Activated naive CD4-positive, alpha-beta T cell treated with anti-CD3 and anti-CD28 coated beads, Interleukin-2, amount 50 U/mL, for 72 hours (primary cell): ENCODE results near the gene CBLN1. TPM values are rescaled to one million over a fixed set of nuclear protein-coding genes. Genes with fewer than 3 reads are reported as not detected.
A peak's percentile ranks its signal among the peaks of the same experiment; 100 is the strongest.

Experiments used
- ATAC-seq, 2 donors: fragments of 150-1000 bp; cut with Tn5 transposase; 2 replicates each; pipeline ENCODE4 v1.10.0; 2021; ENCODE audit warnings: mild to moderate bottlenecking in 2 of 2, moderate library complexity in 2 of 2
- DNase-seq, 2 donors: peaks; one replicate each; pipeline ENCODE4 v3.0.0; 2021 to 2022; ENCODE audit warnings: low spot score in 2 of 2
- H3K27ac Mint-ChIP-seq, 2 donors: one replicate each; pipeline ENCODE4 v1.8.0; 2022; ENCODE audit warnings: mild to moderate bottlenecking in 2 of 2, mixed read lengths in 2 of 2
- H3K36me3 Mint-ChIP-seq, 2 donors: one replicate each; pipeline ENCODE4 v1.8.0; 2022; ENCODE audit warnings: mixed read lengths in 2 of 2
- H3K9me3 Mint-ChIP-seq, 2 donors: one replicate each; pipeline ENCODE4 v1.8.0; 2022; ENCODE audit warnings: mixed read lengths in 2 of 2
- total RNA-seq, 2 donors: library from RNA; stranded (reverse); gene quantifications; one replicate each; pipeline ENCODE4 v1.2.3, GENCODE V29; 2022

CBLN1 gene
- total RNA-seq, 2 donors from 2014 or later, result not detected

DNA sequence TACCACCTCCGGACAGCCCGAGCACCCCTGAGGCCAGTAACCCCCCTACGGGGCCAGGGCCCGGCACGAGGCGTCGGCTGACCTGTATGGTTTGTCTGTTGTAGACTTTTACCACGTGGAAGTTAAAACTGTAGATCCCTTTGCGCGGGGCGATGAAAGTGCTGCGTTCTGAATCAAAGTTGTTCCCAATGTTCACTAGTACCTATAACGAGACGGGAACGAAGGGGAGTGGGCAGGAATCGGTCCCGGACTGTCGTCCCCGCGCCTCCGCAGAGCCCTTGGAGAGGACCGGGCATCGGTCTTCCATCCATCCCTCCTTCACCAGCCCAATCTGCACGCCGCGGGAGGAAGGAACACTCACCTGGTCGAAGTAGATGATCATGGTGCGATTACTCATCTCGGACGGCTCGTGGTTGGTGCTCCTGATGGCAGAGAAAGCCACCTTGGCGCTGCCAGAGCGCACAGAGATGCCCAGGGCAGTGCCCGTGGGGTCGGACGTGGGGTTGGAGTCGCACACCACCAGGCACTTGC is 732 bp downstream of the CBLN1 start:
- no peak overlapping the region for H3K27ac Mint-ChIP-seq
- no peak for ATAC-seq
- DNase-seq, result peak in 1 of 2 donors; percentile 3
- H3K36me3 Mint-ChIP-seq, result peaks cover 6 to 11% of the 10 kb centered on the region in 2 donors
- peaks cover 0 to 5% of the 10 kb centered on the region in 2 donors for H3K9me3 Mint-ChIP-seq

DNA sequence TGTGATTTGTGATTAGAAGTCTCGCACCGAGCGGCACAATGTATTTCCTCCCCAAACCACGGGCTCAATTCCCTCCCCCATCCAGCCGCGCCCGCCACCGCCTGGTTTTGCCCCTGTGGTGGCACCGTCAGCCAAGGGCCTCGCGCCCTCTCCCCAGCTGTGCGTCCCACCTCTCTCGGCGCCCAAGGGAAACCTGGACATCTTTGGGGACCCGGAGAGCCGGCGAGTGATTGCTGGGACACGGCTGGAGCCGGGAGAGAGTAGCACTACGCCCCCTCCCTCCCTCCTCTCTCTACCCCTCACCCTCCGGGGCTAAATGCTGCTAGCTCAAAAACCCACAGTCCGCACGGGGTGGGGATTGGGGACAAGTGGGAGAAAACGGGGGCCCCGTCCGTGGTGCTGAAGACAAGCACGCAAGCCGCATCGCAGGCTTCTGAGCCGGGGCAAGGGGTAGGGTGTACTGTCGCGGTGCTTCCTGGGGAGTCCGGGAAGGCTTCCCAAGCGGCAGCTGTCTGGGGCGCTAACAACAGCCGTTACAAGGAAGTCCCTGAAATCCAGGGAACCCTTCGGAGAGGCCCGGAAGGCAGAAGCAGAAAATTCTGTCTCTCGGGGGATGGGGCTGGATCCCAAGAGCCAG is 1.4 kb downstream of the CBLN1 start:
- Mint-ChIP-seq H3K9me3 (peaks cover 0 to 5% of the 10 kb centered on the region in 2 donors), H3K36me3 (peaks cover 6 to 11% of the 10 kb centered on the region in 2 donors), H3K27ac (no peak overlapping the region)
- peak in 1 of 2 donors; percentile 3 for DNase-seq
- ATAC-seq, result no peak

DNA sequence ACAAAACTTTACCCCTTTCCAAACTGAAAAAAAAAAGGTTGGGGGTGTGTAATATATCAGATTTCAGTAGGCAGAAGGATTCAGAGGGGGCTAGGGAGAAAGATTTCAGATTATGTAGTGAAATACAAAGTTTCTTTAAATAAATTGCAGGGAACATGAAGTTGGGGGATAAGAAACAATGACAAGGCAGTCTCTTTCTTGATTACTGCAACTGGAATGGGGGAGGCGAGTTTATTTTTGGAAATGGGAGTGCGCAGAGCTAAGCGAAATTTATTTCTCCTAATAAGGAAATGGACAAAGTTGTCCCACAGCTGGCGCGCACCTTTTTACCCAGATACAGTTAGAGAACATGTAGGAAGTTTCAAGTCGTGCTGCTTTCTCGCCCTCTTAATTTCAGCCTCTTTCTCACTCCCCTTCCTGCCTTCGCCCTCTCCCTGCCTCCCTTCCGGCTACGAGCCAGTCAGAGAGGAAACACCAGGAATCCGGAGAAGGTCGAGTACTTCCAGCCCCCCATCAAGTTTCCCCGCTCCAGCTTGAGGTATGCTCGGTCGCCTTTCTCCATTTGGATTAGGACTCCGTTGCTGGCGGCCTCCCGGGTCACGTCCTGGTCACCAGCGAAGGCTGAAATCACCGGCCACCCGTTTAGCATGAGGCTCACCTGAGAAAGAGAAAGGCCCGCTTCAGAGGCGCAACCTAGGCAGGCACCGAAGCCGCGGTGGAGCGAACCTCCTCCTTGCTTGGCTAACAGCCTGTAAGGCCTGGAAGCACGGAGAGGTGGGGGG is 2.5 kb downstream of the CBLN1 start:
- no peak for ATAC-seq
- Mint-ChIP-seq H3K9me3 (peaks cover 0 to 5% of the 10 kb centered on the region in 2 donors), H3K27ac (no peak overlapping the region), H3K36me3 (peaks cover 6 to 11% of the 10 kb centered on the region in 2 donors)
- DNase-seq, result no peak

DNA sequence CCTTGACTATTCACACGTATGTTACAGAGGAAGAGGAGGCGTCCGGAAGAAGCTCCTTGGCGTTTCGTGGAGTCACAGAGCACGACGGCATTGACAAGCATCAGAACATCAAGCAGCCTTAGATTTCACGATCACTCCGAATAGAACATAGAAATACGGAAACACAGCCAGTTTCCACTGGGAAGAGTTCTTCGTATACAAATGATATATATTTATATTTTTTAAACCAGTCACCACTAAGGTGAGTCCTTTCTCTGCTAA is 3.1 kb downstream of the CBLN1 start:
- peaks cover 6 to 11% of the 10 kb centered on the region in 2 donors for H3K36me3 Mint-ChIP-seq
- peak overlapping the region in 1 of 2 donors; percentile 2 for H3K27ac Mint-ChIP-seq
- H3K9me3 Mint-ChIP-seq, result peaks cover 0 to 5% of the 10 kb centered on the region in 2 donors
- no peak for DNase-seq
- no peak for ATAC-seq

DNA sequence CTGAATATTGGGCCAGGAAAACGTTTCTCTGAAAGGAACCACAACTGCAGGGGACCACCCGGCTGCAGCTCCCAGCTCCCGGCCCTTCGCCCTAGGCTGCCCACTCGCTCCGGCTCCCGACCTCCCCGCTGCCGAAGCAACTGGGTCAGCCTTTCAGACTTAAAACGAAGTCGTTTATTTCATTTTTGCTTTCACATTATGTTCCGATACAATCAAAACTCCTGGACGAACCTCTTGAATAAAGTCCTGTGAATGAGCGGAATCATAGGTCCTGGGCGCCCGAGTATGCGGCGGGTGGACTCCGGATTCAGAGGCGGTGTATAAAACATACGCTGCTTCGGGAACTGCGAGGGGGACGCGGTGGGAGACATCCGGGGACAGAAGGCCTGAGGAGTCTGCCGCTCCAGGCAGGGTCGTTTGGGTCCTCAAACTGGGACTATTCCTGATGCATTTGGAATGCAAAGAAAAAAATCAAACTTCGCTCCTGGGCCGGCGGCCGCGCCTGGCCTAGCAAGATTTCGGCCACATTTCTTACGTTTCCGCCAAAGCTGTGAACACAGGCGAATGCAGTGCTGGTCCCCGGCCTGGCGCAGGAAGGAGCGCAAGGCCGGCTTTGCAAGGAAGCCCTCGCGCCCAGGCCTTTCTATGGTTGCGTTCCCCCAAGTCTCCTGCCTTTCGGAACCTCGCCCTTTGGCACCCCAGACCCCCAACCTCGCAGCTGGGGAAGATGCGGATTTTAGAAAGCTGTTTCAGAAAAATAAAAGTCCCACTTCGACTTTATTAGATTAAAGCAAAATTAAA is 3.7 kb downstream of the CBLN1 start:
- Mint-ChIP-seq H3K27ac (peak overlapping the region in 1 of 2 donors; percentile 2), H3K9me3 (peaks cover 0 to 5% of the 10 kb centered on the region in 2 donors), H3K36me3 (peaks cover 6 to 11% of the 10 kb centered on the region in 2 donors)
- DNase-seq (no peak), ATAC-seq (no peak)

DNA sequence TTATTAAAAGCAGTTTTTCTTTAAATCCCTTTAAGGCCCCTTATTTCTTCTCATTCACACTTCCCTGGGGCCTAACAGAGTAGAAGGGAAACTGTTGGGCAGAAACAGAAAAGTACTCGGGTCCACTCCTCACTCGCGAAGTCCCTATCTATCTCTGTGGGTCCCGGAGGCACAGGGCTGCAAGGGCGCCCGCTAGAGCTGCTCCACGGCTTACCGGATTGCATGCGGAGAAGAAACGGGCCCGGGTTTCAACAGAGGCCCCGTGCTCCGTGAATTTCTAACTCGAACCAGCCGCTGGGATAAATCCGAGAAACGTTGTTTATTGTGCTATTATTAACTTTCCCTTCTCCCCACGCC is 4.3 kb downstream of the CBLN1 start:
- ATAC-seq (no peak), DNase-seq (no peak)
- Mint-ChIP-seq H3K36me3 (peaks cover 0 to 5% of the 10 kb centered on the region in 2 donors), H3K27ac (no peak overlapping the region), H3K9me3 (no peaks in the 10 kb centered on the region)

DNA sequence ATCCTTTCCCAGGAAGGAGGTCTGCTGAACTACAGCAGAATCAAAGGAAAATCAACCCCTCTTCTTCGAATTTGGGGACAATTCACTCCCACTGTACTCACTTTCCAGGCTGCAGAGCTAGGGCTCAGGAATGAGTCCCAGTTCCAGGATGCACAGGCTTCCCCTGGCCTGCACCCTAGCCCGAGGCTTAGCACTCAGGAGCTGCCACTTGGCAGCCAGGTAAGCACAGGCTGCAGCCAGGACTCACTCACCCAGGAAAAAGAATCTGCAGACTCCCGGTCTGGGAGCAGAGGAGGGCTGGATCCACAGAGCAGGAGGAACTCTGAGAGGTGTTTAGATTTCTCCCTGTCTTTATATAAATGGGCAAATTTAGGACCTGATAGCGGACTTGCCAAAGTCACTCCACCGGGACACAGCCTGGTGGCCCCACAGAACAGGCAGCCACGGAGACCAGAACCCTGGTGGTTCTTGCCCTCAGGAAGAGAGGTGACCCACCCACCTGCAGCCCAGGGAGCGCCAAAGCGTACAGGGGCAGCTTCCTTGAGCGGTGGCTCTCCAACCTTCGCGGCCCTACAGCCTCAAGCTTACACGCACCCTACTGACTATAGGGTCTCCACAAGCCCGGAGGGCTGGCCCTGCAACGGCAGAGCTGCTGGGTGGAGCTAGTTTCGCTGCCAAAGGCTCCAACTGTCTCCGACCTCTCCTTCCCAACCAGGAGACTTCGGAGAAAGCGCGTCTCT is 4.8 kb downstream of the CBLN1 start:
- DNase-seq (no peak), ATAC-seq (no peak)
- H3K36me3 Mint-ChIP-seq, result peaks cover 0 to 5% of the 10 kb centered on the region in 2 donors
- H3K27ac Mint-ChIP-seq, result no peak overlapping the region
- no peaks in the 10 kb centered on the region for H3K9me3 Mint-ChIP-seq

DNA sequence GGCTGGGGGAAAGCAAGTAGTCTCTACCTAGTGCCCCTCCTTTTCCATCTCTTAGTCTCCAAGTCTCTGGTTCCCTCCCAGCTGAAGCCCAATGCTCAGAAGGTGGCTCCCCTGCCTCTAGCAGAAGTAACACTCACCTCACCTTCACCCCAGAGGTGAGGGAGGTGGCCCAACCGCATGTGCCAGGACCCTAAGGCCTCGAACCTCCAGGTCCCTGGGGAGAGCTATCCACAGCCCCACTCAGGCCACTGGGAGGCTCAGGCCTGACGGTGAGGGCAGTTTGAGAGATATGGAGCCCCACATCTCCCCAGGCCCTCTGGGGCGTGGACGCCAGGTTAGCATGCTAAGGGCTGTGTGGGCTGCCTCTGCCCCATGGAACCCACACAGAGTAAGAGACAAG is 5.8 kb downstream of the CBLN1 start:
- ATAC-seq (no peak), DNase-seq (no peak)
- H3K27ac Mint-ChIP-seq, result no peak overlapping the region
- H3K36me3 Mint-ChIP-seq, result peaks cover 0 to 5% of the 10 kb centered on the region in 2 donors
- H3K9me3 Mint-ChIP-seq, result no peaks in the 10 kb centered on the region

DNA sequence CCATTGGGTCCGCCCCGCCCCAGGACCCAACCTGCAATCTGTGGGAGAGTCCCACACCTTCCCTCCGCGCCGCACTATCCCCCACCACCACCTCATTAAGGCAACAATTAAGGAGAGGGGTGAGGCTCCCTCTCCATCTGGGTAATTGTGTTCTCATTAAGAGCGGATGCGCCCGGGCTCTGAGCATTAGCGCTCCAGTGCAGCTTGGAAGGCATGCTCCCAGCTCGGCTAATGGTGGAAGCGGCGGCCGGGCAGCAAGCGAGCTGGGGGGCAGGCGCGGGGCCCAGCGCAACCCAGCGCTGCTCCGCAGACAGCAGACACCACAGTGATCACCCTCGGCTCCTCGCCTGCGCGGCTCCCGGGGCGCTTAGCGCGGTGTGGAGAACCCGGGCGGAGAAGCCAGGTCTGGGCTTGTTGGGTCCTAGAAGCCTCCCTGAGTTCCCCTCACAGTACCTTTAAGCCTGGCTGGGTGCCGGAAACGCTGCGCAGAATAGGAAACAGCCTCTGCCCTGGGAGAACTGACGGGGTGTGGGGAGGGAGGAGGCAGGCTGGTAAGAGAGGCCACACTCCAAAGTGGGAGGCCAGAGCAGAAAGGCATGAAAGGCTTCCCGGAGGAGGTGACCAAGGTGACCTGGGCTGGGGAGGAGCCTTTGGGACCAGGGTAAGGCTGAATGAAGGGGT is 6.4 kb downstream of the CBLN1 start:
- Mint-ChIP-seq H3K9me3 (no peaks in the 10 kb centered on the region), H3K27ac (no peak overlapping the region), H3K36me3 (peaks cover 0 to 5% of the 10 kb centered on the region in 2 donors)
- ATAC-seq, result no peak
- DNase-seq, result no peak

DNA sequence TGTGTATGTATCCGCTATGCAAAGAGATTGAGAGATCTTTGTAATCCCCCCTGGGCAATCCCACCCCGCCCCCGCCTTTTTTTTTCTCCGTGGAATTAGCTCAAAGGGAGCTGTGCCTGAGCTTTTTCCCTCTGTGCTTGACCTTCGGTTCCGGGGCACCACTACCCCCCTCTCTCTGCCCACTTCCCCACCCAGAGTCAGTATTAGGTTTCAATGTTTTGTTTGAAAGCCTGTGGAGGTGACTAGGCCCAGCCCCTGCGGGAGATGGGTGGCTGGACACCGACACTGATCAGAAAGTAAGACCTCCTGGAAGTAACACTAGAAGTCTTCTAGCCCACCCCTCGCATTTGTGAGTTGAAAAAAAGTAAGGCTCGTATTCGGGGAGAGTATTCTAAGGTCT is 7.0 kb downstream of the CBLN1 start:
- DNase-seq (no peak), ATAC-seq (no peak)
- no peak overlapping the region for H3K27ac Mint-ChIP-seq
- H3K9me3 Mint-ChIP-seq, result no peaks in the 10 kb centered on the region
- H3K36me3 Mint-ChIP-seq, result peaks cover 0 to under 1% of the 10 kb centered on the region in 2 donors

DNA sequence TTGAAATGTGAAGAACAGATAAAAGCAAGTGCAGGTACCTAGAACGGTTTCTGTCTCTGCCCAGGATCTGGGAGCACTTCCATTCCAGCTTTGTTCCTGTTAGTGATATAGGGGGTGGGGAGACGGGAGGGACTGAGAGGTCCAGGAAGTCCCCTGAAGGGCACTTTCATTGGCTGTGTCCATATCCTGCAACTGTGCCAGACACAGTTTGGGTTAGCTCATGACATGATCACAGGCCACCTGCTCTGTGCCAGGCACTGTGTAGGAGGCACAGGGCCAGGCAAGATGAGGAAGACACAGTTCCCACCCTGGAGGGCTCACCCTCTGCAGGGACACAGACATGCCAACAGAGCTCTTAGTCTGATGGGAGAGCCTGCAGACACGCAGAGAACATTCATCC is 7.9 kb downstream of the CBLN1 start:
- Mint-ChIP-seq H3K36me3 (no peaks in the 10 kb centered on the region), H3K27ac (no peak overlapping the region), H3K9me3 (peaks cover 0 to 1% of the 10 kb centered on the region in 2 donors)
- no peak for ATAC-seq
- DNase-seq, result no peak

DNA sequence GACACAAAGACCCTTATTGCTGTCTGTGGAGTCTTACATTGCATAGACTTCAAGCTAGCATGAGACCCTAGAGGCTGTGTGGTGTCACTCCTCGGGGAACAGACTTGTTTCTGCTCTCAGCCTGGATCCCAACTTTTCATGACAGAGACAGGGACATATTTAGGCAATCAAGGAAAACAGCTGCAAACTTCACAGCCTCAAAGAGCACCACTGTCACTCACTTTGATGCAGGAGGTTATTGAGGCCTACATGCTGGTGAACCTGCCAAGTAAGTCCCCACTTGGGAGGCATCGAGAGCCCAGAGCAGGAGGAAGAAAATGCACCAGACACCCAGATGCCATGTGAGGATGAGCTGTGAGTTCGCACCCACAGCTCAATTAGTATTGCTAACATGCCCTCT is 10.3 kb downstream of the CBLN1 start:
- Mint-ChIP-seq H3K36me3 (no peaks in the 10 kb centered on the region), H3K9me3 (peaks cover 0 to 4% of the 10 kb centered on the region in 2 donors), H3K27ac (peak overlapping the region in 1 of 2 donors; percentile 33)
- no peak for ATAC-seq
- no peak for DNase-seq

DNA sequence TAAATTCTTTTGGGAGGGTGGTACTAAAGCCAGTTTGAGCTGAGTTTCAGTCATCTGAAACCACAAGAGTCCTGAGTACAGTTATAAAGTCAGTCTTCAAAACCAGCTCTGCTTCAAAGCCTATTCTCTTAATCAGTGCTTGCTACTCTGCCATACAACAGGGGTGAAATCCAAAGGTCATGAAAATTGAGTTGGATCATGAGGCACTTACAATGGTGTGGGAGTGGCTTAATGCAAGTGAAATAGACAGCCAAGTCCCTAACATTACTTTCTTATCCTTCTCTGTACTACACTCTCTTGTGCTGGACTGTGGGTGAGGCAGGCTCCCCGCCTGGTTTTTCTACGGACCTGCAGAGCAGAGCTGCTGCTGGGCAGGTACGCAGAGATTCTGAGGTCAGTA is 12.4 kb downstream of the CBLN1 start:
- Mint-ChIP-seq H3K9me3 (peaks cover 1 to 5% of the 10 kb centered on the region in 2 donors), H3K36me3 (no peaks in the 10 kb centered on the region), H3K27ac (no peak overlapping the region)
- DNase-seq, result no peak
- no peak for ATAC-seq

DNA sequence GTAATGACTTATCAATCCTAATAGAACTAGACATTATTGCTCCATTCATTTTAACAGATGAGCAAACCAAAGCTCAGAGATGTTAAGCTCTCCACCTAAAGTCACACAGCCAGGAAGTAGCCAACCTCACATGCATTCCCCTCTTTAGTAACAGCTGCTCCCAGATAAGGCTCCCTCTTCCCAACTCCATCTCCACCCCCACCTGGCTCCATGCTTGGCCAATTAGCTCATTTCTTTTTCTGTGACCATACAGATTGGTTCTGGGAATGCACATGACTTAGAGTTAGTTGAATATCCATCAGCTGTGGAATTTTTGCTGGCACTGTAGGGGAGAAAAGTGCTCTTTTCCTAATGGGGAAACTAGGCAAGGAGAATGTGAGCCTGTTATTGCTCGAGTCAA is 13.0 kb downstream of the CBLN1 start:
- H3K27ac Mint-ChIP-seq, result no peak overlapping the region
- no peak for DNase-seq
- no peak for ATAC-seq
- H3K36me3 Mint-ChIP-seq, result no peaks in the 10 kb centered on the region
- peaks cover 4 to 8% of the 10 kb centered on the region in 2 donors for H3K9me3 Mint-ChIP-seq

DNA sequence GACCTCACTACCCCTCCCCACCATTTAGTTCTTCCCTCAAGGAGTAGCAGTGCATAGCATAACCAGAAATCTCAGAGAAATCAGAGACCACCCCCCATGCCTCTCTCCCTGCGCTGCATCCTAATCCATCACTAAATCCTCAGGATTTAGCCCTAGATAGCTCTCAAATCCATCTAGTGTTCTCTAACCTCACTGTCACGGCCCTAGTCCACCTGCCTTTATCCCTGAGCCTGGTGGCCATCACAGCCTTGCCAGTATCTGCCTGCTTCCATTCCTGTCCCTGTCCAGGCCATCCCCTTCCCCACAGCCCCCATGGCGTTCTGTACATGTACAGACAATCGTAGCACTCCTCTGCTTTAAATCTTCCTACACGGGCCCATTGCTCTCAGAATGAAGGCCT is 19.1 kb downstream of the CBLN1 start:
- no peak for ATAC-seq
- DNase-seq, result no peak
- H3K9me3 Mint-ChIP-seq, result peaks cover 9 to 14% of the 10 kb centered on the region in 2 donors
- H3K27ac Mint-ChIP-seq, result no peak overlapping the region
- H3K36me3 Mint-ChIP-seq, result no peaks in the 10 kb centered on the region

DNA sequence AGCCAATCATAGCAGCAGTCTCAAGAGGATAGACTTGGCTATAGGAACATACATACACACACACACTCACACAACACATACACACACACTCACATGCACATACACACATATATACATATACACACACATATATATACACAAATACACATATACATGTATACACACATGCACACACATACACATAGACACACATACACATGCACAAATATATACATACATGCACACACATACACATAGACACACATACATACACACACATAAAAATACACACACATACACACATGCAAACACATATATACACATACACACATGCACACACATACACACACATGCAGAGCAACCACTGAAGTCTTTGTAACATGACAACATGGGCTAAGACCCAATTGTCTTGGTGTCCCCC is 19.7 kb downstream of the CBLN1 start:
- H3K36me3 Mint-ChIP-seq, result no peaks in the 10 kb centered on the region
- peaks cover 9 to 14% of the 10 kb centered on the region in 2 donors for H3K9me3 Mint-ChIP-seq
- ATAC-seq (no peak), DNase-seq (no peak)
- H3K27ac Mint-ChIP-seq, result no peak overlapping the region
